Osteoblast (primary cell): Measurements from ENCODE around the gene ARIH1. TPM values are rescaled to one million over a fixed set of nuclear protein-coding genes. Genes with fewer than 3 reads are reported as not detected.

Source experiments
- DNase-seq: peaks from one replicate; pipeline ENCODE4 v3.0.0; 2011; ENCODE audit warnings: low spot score, mixed read lengths; ENCODE audit not compliant: insufficient read length; ENCODE audit errors: missing footprints
- H2AFZ ChIP-seq: 2 replicates; pipeline ENCODE4 v1.6.0; 2011; ENCODE audit warnings: mild to moderate bottlenecking, low read length
- H3K27ac ChIP-seq: 2 replicates; pipeline ENCODE4 v1.5.1; 2011; ENCODE audit warnings: mild to moderate bottlenecking, low read depth, low read length, moderate library complexity
- H3K27me3 ChIP-seq: 2 replicates; pipeline ENCODE4 v1.6.0; 2012; ENCODE audit warnings: mild to moderate bottlenecking, control low read depth, inconsistent platforms, low read length, moderate library complexity; ENCODE audit not compliant: insufficient read depth
- H3K36me3 ChIP-seq: 2 replicates; pipeline ENCODE4 v1.5.1; 2011; ENCODE audit warnings: mild to moderate bottlenecking, low read length, control low read depth, moderate library complexity; ENCODE audit not compliant: insufficient read depth
- H3K4me1 ChIP-seq: 2 replicates; pipeline ENCODE4 v1.5.1; 2011; ENCODE audit warnings: mild to moderate bottlenecking, low read length, control low read depth, moderate library complexity; ENCODE audit not compliant: insufficient read depth
- H3K4me2 ChIP-seq: 2 replicates; pipeline ENCODE4 v1.6.0; 2011; ENCODE audit warnings: mild to moderate bottlenecking, low read length; ENCODE audit not compliant: insufficient read depth
- H3K4me3 ChIP-seq: fragments of 200-600 bp; sonication (generic); 3 replicates; pipeline ENCODE4 v1.5.1; 2012; ENCODE audit warnings: mild to moderate bottlenecking, low read length, inconsistent platforms; ENCODE audit not compliant: insufficient read depth
- H3K79me2 ChIP-seq: 2 replicates; pipeline ENCODE4 v1.6.0; 2012; ENCODE audit warnings: mild to moderate bottlenecking, low read length, control low read depth, inconsistent platforms; ENCODE audit not compliant: insufficient read depth
- H3K9me3 ChIP-seq: 2 replicates; pipeline ENCODE4 v1.5.1; 2011; ENCODE audit warnings: low read depth, low read length, control low read depth
- H4K20me1 ChIP-seq: 2 replicates; pipeline ENCODE4 v1.6.0; 2012; ENCODE audit warnings: mild to moderate bottlenecking, low read length, control low read depth; ENCODE audit not compliant: insufficient read depth
- total RNA-seq: library from RNA; depleted of rRNA; stranded (reverse); fragments of >200 nt; gene quantifications from 2 replicates; pipeline ENCODE4 v1.2.3, GENCODE V29; 2012
- TF ChIP-seq, protein P1 (sequence below): IDR thresholded peaks from 2 replicates; pipeline ENCODE4 v1.5.1; 2011; ENCODE audit warnings: mild to moderate bottlenecking, low read depth, low read length, moderate library complexity; ENCODE audit errors: extremely low read depth

Gene ARIH1
- total RNA-seq, 1 donor, result 32.6 TPM

DNA sequence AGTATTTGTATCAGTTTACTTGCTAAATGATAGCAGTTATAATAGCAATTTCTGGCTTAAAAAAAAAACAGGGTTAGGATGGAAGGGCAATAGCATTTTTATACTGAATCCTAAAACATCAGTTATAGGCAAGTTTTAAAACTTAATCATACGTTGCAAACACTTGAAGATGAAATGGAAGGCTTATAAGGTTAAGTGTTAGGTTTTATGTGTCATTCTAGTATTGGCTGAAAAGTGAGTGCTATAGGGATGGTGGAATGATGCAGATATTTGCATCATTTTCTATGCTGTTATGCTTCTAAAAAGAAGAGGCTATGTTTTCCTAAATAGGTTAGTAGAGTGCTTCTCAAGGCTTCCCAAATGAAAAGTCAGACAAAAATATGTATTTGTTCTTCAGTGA, 23.3 kb downstream of the ARIH1 start:
- TF ChIP-seq, protein P1, sequence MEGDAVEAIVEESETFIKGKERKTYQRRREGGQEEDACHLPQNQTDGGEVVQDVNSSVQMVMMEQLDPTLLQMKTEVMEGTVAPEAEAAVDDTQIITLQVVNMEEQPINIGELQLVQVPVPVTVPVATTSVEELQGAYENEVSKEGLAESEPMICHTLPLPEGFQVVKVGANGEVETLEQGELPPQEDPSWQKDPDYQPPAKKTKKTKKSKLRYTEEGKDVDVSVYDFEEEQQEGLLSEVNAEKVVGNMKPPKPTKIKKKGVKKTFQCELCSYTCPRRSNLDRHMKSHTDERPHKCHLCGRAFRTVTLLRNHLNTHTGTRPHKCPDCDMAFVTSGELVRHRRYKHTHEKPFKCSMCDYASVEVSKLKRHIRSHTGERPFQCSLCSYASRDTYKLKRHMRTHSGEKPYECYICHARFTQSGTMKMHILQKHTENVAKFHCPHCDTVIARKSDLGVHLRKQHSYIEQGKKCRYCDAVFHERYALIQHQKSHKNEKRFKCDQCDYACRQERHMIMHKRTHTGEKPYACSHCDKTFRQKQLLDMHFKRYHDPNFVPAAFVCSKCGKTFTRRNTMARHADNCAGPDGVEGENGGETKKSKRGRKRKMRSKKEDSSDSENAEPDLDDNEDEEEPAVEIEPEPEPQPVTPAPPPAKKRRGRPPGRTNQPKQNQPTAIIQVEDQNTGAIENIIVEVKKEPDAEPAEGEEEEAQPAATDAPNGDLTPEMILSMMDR, result no peak
- DNase-seq, result no peak
- no peaks in the 10 kb centered on the region for H3K27me3 ChIP-seq
- H3K36me3 ChIP-seq, result peaks cover 6% of the 10 kb centered on the region
- H3K27ac ChIP-seq, result no peak overlapping the region
- no peak overlapping the region for H3K4me3 ChIP-seq
- H3K9me3 ChIP-seq, result no peaks in the 10 kb centered on the region
- H3K79me2 ChIP-seq, result peaks cover 99% of the 10 kb centered on the region
- peaks cover 10% of the 10 kb centered on the region for H3K4me1 ChIP-seq
- H4K20me1 ChIP-seq, result peaks cover 85% of the 10 kb centered on the region
- no peak overlapping the region for H3K4me2 ChIP-seq
- H2AFZ ChIP-seq, result no peak overlapping the region

DNA sequence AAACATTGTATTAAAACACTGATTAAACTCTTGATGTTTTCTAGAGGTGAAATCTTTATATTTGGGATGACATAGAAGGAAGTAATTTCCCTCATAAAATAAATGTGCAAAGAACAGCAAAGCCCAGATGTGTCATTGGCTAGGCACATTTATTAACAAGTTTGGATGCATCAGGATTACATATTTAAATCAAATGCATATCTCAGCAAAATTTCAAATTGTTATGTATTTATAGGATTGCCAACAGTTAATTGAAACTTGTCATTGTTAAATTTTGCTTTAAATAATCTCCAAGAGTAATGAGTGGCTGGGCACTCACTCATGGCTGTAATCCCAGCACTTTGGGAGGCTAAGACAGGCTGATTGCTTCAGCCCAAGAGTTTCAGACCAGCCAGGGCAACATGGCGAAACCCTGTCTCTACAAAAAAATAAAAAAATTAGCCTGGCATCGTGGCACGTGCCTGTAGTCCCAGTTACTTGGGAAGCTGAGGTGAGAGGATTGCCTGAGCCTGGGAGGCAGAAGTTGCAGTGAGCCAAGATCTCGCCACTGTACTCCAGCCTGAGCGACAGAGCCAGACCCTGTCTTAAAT, 28.2 kb downstream of the ARIH1 start:
- Histone ChIP-seq H3K9me3 (no peaks in the 10 kb centered on the region), H3K27me3 (no peaks in the 10 kb centered on the region), H4K20me1 (peaks cover 78% of the 10 kb centered on the region), H3K4me1 (peaks cover 3% of the 10 kb centered on the region), H3K79me2 (peaks cover 98% of the 10 kb centered on the region), H3K36me3 (peaks cover 6% of the 10 kb centered on the region), H3K4me2 (no peak overlapping the region), H2AFZ (no peak overlapping the region), H3K27ac (no peak overlapping the region), H3K4me3 (no peak overlapping the region)
- DNase-seq, result no peak
- TF ChIP-seq, protein P1, result no peak

DNA sequence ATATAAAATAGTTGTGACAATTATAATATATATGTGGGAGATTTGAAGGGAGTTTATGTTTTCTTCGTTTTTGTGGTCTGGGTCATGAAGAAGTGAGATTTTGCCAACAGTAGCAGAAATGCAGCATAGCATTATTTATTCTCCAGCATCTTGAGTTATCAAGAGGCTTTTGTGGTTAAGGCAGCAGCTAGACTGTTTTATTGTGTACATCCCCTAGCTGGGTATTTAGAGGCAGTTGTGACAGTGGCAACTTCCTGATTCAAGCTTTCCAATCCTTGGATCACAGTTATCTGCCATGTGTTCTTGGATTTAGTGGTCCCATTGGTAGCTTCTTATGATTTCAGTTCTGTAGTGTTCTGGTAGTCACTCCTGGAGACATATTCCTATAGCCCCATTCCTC, 29.0 kb downstream of the ARIH1 start:
- TF ChIP-seq, protein P1, result no peak
- Histone ChIP-seq H3K4me1 (peaks cover 3% of the 10 kb centered on the region), H3K9me3 (no peaks in the 10 kb centered on the region), H3K4me2 (no peak overlapping the region), H3K27me3 (no peaks in the 10 kb centered on the region), H3K79me2 (peaks cover 98% of the 10 kb centered on the region), H3K36me3 (peaks cover 6% of the 10 kb centered on the region), H4K20me1 (peaks cover 79% of the 10 kb centered on the region), H3K27ac (no peak overlapping the region), H3K4me3 (no peak overlapping the region), H2AFZ (no peak overlapping the region)
- no peak for DNase-seq

DNA sequence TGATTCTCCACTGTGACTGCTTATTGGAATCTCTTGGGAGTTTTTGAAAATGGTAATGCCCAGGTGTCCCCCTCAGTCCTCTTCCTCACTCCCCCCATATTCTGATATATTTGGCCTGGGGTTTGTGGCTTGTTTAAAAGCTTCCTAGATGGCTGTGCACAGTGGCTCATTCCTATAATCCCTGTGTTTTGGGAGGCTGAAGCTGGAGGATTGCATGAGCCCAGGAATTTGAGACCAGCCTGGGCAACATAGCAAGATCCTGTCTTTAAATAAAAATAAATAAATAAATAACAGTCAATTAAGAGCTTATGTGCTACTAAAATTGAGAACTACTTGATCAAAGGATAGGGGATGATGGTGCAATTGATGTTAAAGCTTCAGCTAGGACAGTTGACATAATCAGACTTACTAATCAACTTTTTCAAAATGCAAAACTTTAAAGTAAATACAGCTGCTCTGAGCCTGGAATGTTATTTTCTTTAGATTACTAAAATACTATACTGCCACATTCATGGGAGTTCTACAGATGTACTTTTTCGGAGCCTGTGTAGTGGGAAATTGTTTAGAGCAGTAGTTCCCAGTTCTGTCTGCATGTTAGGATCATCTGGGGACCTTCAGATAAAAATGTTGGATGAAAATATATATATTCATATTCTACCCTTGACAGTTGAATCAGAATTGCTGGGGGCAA, 33.4 kb downstream of the ARIH1 start:
- H4K20me1 ChIP-seq, result peaks cover 84% of the 10 kb centered on the region
- H3K4me2 ChIP-seq, result no peak overlapping the region
- DNase-seq, result no peak

More for the DNA sequence above, 33.4 kb downstream of the ARIH1 start:
- TF ChIP-seq, protein P1, result no peak
- Histone ChIP-seq H3K79me2 (peaks cover 98% of the 10 kb centered on the region), H3K4me3 (no peak overlapping the region), H2AFZ (no peak overlapping the region), H3K27ac (no peak overlapping the region), H3K36me3 (no peaks in the 10 kb centered on the region), H3K27me3 (no peaks in the 10 kb centered on the region), H3K9me3 (no peaks in the 10 kb centered on the region), H3K4me1 (peaks cover 3% of the 10 kb centered on the region)
